Fibroblast of the conjunctiva (primary cell): ENCODE results near the gene NATD1.

ENCODE experiments used
- DNase-seq: peaks from one replicate; pipeline ENCODE4 v3.0.0-alpha.2; 2010; ENCODE audit warnings: low read depth

NATD1 gene

GRCh38 chr17:21214777-21215541 lies 38.3 kb downstream of the NATD1 start:
- no peak for DNase-seq

- DNase-seq: peak; percentile 94
Measured at GRCh38 chr17:21214015-21214776, 39.0 kb downstream of the NATD1 start, which contains the start of gene TMEM11. Gene TMEM11 (minus strand): TSS chr17:21214161. CDS start chr17:21214152, 9 bp downstream.

GRCh38 chr17:21213638-21214014 lies 39.6 kb downstream of the NATD1 start:
- no peak for DNase-seq

GRCh38 chr17:21212826-21213637 lies 40.2 kb downstream of the NATD1 start:
- DNase-seq: no peak

- DNase-seq: no peak
Measured at GRCh38 chr17:21211825-21212479, 41.3 kb downstream of the NATD1 start.

GRCh38 chr17:21210411-21211076 lies 42.7 kb downstream of the NATD1 start:
- no peak for DNase-seq

- no peak for DNase-seq
Measured at GRCh38 chr17:21209511-21210175, 43.6 kb downstream of the NATD1 start.

GRCh38 chr17:21208352-21208751 lies 44.9 kb downstream of the NATD1 start:
- no peak for DNase-seq

- no peak for DNase-seq
Measured at GRCh38 chr17:21204935-21205334, 48.3 kb downstream of the NATD1 start.

GRCh38 chr17:21202512-21202911 lies 50.7 kb downstream of the NATD1 start:
- DNase-seq: no peak

- DNase-seq: no peak
Measured at GRCh38 chr17:21201874-21202273, 51.3 kb downstream of the NATD1 start.

GRCh38 chr17:21201298-21201595 lies 52.0 kb downstream of the NATD1 start:
- DNase-seq: no peak

- DNase-seq: no peak
Measured at GRCh38 chr17:21200590-21201297, 52.5 kb downstream of the NATD1 start.

- no peak for DNase-seq
Measured at GRCh38 chr17:21199856-21200255, 53.4 kb downstream of the NATD1 start.

GRCh38 chr17:21199311-21199710 lies 53.9 kb downstream of the NATD1 start:
- no peak for DNase-seq

- no peak for DNase-seq
Measured at GRCh38 chr17:21198411-21198810, 54.8 kb downstream of the NATD1 start.

GRCh38 chr17:21196126-21196525 lies 57.1 kb downstream of the NATD1 start:
- DNase-seq: no peak

GRCh38 chr17:21194703-21195102 lies 58.5 kb downstream of the NATD1 start:
- peak; percentile 68 for DNase-seq

GRCh38 chr17:21194226-21194625 lies 59.0 kb downstream of the NATD1 start:
- DNase-seq: peak; percentile 20

GRCh38 chr17:21193031-21193430 lies 60.2 kb downstream of the NATD1 start:
- DNase-seq: no peak
